Activated CD4-positive, alpha-beta T cell treated with anti-CD3 and anti-CD28 coated beads for 1 hour (primary cell): ENCODE results near the gene TAF1D.
"Not testable (repeated sequence)": the region's sequence is repeated elsewhere in the genome, so short reads cannot be mapped to it uniquely, and the experiment has no call there.

Experiments
- DNase-seq: peaks from one replicate; pipeline ENCODE4 v3.0.0-alpha.2; 2020

TAF1D gene

GRCh38 chr11:93746101-93746500 is 4.8 kb upstream of the TAF1D start:
- no peak for DNase-seq

DNA sequence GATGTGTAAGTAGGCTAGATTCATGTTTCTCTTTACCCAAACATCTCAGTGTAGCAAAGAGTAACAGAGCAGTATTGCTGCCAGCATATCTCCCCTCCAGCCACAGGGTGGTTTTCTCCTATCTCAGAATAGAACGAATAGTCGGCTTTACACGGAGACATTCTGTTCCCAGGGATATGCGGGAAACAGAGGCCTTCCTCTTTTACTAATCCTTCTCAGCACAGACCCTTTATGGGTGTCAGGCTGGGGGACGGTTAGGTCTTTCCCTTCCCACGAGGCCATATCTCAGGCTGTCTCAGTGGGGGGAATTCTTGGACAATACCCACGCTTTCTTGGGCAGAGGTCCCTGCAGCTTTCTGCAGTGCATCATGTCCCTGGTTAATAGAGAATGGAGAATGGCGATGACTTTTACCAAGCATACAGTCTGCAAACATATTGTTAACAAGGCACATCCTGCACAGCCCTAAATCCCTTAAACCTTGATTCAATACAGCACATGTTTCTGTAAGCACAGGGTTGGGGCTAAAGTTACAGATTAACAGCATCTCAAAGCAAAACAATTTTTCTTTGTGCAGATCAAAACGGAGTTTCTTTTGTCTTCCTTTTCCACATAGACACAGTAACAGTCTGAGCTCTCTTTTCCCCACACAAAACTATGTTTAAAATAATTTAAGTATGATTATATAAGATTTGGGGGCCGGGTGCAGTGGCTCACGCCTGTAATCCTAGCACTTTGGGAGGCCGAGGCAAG is 3.9 kb upstream of the TAF1D start:
- DNase-seq, result not testable (repeated sequence)

GRCh38 chr11:93744669-93745004 is 3.3 kb upstream of the TAF1D start:
- DNase-seq, result no peak

- no peak for DNase-seq
Measured at GRCh38 chr11:93743291-93743690, 2.0 kb upstream of the TAF1D start.

DNA sequence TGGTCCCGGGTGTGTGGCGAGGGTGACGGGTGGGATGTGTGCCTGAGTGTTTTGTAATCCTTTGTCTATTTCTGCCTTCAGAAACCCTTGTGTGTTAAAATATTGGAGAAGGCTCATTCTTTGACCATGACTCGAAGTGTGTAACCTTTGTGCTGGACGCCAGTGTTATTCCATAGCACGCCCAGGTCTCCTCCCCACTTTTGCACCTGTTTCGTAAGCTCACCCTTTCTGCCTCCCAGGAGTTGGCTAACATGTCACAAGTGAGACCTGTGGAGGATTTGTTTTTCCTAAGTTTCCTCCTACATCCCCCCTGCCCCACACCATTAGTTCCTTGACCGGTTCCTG is 559 bp upstream of the TAF1D start:
- DNase-seq, result no peak

DNA sequence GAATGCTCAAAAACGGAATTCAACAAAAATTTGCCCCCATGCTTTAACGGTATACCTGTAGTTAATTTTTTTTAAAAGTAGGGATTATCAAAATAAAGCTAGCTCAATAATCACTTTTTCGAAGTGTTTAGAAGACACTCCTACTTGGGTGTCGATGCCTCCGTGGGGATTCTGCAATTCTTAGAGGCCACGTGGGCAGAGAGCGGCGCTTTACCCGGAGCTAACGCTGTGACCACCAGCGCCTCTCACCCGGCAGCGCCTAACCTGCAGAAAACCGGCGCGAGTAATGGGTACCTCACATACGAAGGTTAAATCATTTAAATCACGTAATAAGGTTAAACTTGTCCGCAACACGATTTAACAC is 583 bp downstream of the TAF1D start:
- DNase-seq, result peak; percentile 38

- no peak for DNase-seq
Measured at GRCh38 chr11:93740031-93740729, 1.1 kb downstream of the TAF1D start.

- DNase-seq, result no peak
Measured at GRCh38 chr11:93738647-93739081, 2.6 kb downstream of the TAF1D start.

DNA sequence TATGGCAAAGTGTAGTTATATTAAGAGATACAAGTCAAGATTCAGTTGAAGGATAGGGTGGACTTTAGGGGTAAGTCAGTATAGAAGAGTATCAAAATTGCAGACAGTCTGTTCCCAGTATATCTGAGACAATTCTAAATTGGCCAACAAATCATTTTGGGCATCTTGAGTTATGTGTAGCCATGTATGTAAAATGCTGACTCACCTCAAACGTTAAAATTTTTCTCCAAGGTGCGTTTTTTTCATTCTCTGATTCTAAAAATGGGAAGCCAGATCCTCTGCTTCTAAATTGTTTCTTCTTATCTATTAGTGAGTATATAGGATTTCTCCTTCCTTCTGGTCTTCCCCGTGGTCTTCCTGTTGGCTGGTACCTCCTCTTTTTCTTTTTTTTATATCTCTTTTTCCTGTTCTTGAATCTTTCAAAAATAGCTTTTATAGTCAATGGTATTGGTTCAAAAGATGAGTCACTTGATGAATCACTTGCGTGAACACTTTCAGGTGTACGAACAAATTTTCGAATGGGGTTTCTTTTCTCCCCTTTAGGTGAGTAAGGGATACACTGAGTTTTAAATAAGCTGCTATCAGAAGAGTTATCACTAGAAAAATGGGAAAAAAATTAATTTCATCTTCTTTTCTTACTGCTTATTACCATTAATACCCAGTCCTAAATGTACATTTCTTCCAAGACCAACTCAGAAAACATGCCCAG is 3.2 kb downstream of the TAF1D start:
- DNase-seq, result no peak

- no peak for DNase-seq
Measured at GRCh38 chr11:93736129-93736528, 5.2 kb downstream of the TAF1D start.

GRCh38 chr11:93735627-93736026 is 5.7 kb downstream of the TAF1D start:
- DNase-seq, result no peak

- no peak for DNase-seq
Measured at GRCh38 chr11:93734427-93735222, 6.7 kb downstream of the TAF1D start.

- no peak for DNase-seq
Measured at GRCh38 chr11:93733474-93733873, 7.8 kb downstream of the TAF1D start.

- DNase-seq, result no peak
Measured at GRCh38 chr11:93732237-93732892, 8.9 kb downstream of the TAF1D start.

DNA sequence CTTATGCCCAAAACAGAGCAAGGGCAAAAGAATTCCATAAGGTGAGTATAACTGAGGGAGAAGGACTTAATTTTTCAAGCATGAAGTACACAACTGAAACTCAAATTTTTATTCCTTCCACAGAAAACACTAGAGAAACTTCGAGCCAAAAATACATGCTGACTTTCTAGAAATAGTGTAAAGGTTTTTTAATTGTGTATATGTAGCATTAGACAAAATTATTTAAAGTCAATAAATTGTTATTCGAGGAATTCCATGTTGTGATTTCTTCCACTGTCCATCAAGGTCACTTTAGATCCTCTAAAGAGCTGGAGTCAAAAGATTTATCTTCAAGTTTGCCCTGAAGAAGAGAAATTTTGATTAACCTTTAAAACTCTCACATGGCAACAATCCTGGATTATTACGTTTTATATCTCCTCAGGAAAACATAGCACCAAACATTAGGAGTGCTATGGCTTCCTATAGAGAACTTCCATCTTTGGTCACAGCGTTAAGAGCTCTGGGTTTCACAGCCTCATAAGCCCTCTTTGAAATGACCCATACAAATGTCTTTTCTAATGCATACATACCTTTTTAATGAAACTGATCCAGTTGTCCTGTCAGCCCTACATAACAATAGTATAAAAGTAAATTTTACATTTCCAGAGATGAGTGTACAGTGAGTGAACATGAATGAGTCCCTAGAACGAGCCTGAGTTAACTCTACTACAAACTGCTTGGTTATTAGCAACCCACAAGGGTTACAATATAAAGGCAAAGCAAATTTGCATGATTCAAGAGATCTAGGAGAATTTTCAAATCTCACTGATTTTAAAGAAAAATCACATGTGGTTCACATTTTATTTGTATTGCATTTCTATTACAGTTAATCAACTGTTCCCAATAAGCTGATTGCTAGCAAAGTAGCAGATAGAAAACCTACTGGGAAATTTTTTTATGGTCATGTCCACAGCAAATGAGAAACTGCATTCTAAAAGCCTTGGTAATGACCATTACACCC is 10.9 kb downstream of the TAF1D start:
- no peak for DNase-seq

- no peak for DNase-seq
Measured at GRCh38 chr11:93729129-93729616, 12.1 kb downstream of the TAF1D start.

DNA sequence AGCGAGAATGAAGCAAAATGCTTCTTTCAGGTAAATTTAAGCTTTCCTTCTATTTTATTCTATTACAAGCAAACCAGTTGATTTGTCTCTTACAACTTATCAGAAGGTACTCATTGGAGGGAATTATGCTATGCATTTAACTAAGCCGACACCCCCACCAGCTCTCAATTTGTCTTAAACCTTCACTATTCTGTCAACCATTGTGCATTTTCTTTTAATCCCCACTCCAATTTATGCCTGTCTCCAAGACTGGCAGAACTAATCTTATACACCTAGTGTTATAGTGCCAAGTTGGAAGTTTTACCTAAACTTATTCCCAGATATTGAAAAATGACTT is 12.5 kb downstream of the TAF1D start:
- DNase-seq, result no peak

GRCh38 chr11:93727985-93728791 is 13.1 kb downstream of the TAF1D start:
- no peak for DNase-seq

DNA sequence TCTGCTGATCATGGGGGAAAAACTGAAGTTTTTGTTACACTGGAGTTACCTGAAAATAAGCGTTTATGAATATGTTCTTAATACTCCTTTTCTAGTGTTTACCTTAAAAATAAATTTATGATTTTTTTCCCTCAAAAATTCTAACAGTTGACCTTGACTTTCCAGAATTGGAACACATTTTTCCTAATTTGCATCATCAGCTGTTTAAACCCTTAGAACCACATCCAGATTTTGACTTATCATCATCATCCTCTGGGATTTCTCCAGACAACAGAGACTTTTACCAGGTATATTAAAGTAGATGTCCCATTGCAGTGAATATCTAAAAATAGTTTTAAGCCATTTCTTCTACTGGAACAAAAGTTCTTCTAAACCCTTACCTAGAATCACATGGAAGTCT is 17.2 kb downstream of the TAF1D start:
- no peak for DNase-seq

DNA sequence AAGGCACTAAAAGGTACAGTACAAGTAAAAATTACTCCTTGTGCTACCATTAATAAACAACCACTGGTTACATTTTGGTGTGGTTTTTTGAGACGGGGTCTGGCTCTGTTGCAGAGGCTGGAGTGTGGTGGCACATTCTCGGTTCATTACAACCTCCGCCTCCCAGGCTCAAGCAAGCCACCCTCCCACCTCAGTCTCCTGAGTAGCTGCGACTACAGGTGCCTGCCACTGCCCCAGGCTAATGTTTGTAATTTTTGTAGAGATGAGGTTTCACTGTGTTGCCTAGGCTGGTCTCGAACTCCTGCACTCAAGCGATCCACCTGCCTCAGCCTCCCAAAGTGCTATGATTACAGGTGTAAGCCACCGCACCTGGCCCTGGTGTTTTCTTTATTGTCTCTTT is 20.8 kb downstream of the TAF1D start:
- no peak for DNase-seq

DNA sequence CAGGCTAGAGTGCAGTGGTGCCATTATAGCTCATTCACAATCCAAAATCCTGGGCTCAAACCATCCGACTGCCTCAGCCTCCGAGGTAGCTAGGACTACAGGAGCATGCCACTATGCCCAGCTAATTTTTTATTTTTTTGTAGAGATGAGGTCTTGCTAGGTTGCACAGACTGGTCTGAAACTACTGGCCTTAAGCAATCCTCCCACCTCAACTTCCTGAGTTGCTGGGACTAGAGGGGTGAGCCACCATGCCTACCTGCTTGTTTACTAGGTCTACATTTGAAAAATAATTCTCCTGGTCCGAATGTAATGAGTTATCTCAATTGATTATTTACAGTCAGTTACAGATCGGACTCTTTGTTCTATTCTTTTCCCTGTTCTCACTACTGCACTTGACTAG is 22.0 kb downstream of the TAF1D start:
- DNase-seq, result no peak
